KOPT-K1 (cell line): ENCODE measurements around the gene TAS1R2.

Experiments used
- H3K27ac ChIP-seq: fragments of 200-600 bp; sonication (generic); 2 replicates; pipeline ENCODE4 v1.5.1; 2016; ENCODE audit warnings: antibody characterized with exemption, mild to moderate bottlenecking, low read depth, low read length; ENCODE audit not compliant: poor library complexity, severe bottlenecking
- H3K36me3 ChIP-seq: fragments of 200-600 bp; sonication (generic); 2 replicates; pipeline ENCODE4 v1.5.1; 2017; ENCODE audit warnings: antibody characterized with exemption, mild to moderate bottlenecking, low read length, moderate library complexity; ENCODE audit not compliant: insufficient read depth
- H3K9me3 ChIP-seq: fragments of 200-600 bp; sonication (generic); 2 replicates; pipeline ENCODE4 v1.5.1; 2017; ENCODE audit warnings: antibody characterized with exemption, low read length, mild to moderate bottlenecking; ENCODE audit not compliant: insufficient read depth, poor library complexity, severe bottlenecking

The TAS1R2 gene

DNA sequence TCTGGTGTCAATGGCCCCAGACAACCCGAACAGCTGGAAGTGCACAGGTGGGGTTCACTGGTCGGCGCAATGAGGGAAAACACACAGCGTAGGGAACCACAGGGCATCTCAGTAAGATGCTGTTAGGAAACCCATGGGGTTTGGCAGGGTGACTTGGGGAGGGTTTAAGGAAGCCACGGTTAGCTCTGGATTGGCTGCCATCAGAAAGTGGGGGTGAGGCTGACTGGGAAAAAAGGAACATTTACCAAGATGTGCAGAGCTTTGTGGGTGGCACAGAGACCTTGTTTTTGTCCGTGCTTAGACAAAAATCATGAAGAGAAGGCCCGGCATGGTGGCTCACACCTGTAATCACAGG, 31.9 kb upstream of the TAS1R2 start:
- no peaks in the 10 kb centered on the region for H3K9me3 ChIP-seq
- no peaks in the 10 kb centered on the region for H3K36me3 ChIP-seq
- H3K27ac ChIP-seq = no peak overlapping the region

DNA sequence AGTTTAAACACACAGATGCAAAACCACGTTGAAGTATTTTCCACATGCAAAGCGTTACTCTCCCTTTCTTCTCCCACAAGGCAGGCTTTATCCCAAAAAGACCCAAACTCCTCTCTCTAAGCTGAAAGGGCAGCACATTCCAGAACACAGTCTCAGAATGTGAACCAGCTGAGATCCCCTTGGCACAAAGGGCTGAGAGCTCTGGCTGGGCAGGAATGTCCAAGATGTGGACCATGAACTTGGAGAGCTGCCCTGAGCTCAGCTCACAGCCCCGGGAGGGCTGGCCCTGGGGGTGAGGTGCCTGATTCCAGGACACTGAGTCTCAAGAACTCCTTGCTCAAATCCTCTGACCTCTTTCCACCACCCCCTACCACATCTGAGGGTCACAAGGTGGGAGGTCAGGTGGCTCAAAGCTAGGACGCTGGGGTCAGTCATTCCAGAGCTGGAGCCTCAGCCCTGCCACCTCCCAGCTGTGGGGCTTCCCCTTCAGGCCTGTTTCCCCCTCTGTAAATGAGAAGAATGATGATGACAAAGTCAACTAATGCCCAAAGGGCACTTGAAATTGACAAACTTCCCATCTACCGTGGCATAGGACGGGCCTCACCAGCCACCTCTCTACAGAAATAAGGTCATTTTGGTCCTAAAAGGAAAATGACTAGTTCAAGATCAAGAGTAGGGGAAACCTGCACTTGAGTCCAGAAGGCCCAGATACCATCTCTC, 31.4 kb upstream of the TAS1R2 start:
- H3K36me3 ChIP-seq = no peaks in the 10 kb centered on the region
- H3K27ac ChIP-seq = no peak overlapping the region
- no peaks in the 10 kb centered on the region for H3K9me3 ChIP-seq

DNA sequence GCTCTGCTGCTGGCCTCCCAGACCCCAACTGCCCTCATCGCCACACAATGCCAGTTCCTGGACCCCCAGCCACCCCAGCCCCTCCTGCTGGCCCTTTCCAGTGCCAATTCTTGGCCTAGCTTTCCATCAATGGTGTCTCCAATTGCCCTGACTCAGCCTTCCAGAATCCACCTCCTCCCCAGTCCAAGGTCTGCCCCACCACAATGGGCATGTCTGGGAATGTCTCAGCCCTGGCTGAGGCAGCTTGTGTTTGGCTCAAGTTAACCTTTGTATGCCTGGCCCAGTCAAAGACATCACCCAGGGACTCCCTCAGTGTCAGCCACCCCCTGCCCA, 26.5 kb upstream of the TAS1R2 start:
- Histone ChIP-seq H3K27ac (no peak overlapping the region), H3K9me3 (no peaks in the 10 kb centered on the region), H3K36me3 (no peaks in the 10 kb centered on the region)

DNA sequence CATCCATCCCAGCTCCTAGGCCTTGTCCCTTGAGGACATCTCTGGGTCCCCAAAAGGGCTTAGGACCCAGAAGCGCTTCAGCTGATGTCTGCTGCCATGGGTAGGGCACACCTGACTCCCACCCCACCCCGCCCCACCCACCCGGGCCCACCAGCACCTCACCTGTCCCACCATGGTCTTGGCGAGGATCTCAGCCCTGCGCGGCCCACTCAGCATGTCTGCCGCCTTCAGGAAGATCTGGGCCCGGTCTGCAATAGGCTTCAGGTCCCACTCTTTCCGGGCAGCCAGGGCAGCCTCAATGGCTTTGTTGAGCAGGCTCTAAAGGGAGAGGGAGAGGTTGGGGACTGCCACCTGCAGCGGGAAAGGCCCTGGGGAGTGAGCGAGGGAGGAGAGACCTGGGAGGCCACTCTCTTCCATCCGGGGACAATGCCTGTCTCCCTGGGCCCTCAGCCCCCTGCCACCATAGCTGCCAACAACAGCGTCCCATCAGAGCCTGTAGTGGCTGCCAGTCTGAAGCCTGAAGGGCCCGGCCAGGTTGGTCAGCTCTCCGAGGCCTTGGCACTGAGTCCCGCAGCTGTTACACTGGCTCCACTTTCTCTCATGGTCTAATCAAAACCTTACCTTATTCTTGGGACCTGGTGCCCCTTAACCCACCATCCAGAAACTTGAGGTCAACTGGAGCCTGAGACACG, 26.0 kb upstream of the TAS1R2 start:
- no peaks in the 10 kb centered on the region for H3K36me3 ChIP-seq
- H3K27ac ChIP-seq = no peak overlapping the region
- no peaks in the 10 kb centered on the region for H3K9me3 ChIP-seq

DNA sequence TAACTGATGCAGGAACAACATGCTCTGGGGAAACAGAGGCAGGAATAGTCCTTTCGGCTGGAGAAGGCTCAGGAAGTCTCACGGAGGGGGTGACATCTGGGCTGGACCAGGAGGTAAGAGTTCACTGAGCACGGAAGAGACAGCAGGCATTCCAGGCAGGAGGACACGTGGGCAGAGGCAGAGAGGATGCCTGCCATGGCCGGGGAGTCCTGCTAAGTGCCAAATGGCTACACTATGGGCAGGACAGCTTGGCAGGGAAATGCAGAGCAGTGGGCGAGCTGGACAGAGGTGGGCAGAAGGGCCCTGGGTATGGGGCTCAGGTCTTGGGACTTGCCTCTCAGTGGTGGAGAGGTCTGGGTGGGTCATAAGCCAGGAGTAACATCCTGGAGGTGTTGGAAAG, 25.3 kb upstream of the TAS1R2 start:
- H3K27ac ChIP-seq = no peak overlapping the region
- no peaks in the 10 kb centered on the region for H3K36me3 ChIP-seq
- no peaks in the 10 kb centered on the region for H3K9me3 ChIP-seq

DNA sequence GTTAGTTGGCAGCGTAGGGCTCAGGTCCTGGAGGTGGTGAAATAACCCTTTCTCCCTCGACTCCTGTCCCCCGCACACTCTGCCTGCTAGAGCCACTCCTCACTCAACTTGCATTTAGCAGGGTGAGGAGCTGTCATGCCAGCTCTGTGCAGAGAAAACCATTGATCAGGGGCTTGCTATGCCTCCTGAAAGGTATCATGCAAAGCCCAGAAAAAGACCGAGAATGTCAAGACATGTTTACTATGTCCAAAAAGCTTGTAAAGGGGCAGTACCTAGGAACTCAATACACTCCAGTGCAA, 24.9 kb upstream of the TAS1R2 start:
- Histone ChIP-seq H3K36me3 (no peaks in the 10 kb centered on the region), H3K27ac (no peak overlapping the region), H3K9me3 (no peaks in the 10 kb centered on the region)

DNA sequence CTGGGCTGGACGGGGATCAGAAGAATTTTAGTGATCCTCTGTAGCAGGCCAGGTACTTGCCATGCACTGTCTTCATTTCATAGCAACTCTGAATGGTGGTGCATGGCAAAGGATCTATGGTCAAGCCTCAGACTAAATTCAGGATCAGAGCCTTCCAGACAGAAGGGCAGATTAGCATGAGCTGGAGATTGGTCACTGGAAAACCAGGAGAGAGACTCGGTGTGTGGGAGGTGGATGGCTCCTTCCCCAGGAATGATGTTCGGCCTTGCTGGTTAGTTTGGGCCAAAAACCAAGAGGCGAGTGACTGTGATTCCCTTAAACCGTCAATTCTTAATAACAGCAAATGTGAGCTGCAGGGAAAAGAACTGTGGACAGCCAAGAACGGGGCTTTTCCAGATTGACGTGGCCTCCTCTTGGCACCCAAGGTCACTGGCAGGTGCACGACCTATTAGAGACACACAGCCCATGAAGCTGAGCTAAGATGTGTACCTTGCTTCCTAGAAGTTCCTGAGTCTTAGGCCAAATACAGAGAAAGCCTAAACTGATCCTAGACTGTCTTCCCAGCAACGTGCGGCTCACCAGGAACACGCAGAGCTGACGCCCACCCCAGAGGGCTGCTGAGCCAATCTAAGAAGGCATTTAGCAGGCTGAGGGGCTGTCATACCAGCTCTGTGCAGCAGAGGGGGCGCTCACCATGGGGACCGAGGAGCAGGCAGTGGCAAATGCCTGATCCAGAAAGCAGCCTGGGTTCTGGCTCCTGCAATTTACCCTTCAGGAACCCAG, 24.4 kb upstream of the TAS1R2 start:
- Histone ChIP-seq H3K27ac (no peak overlapping the region), H3K9me3 (no peaks in the 10 kb centered on the region), H3K36me3 (no peaks in the 10 kb centered on the region)

DNA sequence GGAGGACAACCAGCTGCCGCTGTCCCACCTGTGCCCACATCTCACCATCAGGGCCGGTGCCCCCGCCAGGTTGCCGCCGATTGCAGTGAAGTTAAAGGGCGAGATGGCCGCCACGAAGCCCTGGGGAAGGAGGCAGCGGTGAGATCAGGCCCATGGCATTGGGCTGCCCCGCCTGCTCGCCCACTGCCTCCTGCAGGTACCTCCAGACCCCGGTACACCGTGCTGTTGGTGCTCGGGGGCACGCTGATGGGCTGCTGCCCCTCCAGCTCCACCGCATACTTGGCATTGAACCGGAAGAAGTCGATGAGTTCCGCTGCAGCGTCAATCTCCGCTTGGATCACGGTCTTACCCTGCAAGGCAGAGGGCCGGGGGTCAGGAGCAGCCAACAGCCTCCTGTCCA, 23.6 kb upstream of the TAS1R2 start:
- Histone ChIP-seq H3K36me3 (no peaks in the 10 kb centered on the region), H3K27ac (no peak overlapping the region), H3K9me3 (no peaks in the 10 kb centered on the region)

DNA sequence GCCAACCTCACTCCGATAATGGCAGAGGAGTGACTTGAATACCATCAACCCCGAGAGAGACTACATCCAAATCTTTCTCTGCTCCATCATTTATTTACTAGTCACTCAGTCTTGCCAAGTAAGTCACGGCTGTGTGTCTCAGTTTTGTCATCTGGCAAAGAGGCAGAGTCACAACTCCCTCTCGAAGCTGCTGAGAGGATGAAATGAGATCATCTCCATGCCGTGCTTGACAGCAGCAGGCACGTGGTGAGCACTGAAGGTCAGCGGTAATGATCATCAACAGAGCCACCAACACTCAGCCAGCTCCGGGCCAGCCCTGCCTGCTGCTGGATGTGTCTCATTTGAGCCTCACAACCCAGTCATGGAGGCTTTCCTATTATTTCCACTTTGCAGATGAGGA, 23.0 kb upstream of the TAS1R2 start:
- Histone ChIP-seq H3K9me3 (no peaks in the 10 kb centered on the region), H3K36me3 (no peaks in the 10 kb centered on the region), H3K27ac (no peak overlapping the region)

DNA sequence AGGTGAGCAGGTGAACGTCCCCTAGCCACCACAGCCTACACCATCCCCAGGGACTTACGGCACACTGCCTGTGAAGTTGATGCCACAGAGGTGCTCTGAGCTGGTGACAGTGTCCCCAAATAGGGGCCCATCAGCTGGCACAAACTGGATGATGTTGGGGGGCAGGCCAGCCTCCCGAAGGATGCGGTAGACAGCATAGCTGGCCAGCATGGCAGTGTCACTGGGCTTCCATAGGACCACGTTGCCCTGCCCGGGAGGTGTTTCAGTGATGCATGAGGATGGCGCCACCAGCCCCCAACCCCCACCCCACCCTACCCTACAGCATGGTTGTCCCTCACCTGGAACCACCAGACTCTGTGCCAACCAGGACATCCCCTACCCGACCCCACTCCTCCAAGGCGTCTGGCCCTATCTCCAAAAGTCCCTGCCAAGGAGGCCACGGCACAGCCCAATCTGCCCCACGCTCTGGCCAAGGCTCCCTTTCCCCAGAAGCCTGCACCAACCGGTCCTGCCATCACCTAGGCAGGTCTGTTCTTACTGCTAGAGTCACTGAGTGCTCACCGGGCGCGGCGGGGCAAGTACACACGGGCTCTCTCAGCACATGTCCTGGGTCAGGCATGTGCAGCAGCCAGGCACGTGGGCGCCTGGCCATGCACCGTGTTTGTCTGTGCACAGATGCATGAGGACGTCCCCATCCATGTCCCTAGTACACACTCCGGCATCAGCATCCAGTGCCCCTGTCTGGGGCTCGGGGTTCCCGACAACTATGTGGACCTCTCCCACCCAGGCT, 22.4 kb upstream of the TAS1R2 start:
- Histone ChIP-seq H3K9me3 (no peaks in the 10 kb centered on the region), H3K27ac (no peak overlapping the region)

DNA sequence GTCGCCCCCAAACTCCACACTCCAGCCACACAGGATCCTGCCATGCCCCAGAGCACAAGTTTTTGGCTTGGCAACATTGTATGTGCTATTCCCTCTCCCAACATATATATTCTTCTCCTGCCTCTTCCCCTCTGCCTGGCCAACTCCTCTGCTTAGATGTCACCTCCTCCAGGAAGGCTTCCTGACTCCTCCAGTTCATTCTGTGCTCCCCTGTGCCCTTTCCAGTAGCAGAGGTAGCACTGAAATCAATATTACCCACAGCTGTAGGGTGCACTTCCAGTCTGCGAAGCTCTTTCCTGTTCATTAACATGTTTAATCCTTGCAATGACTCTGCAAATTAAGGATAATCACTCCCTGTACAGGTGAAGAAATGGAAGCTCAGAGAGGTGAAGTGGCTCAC, 21.7 kb upstream of the TAS1R2 start:
- no peaks in the 10 kb centered on the region for H3K9me3 ChIP-seq
- no peaks in the 10 kb centered on the region for H3K36me3 ChIP-seq
- no peak overlapping the region for H3K27ac ChIP-seq

More for the DNA sequence above, 22.4 kb upstream of the TAS1R2 start:
- H3K36me3 ChIP-seq = no peaks in the 10 kb centered on the region

DNA sequence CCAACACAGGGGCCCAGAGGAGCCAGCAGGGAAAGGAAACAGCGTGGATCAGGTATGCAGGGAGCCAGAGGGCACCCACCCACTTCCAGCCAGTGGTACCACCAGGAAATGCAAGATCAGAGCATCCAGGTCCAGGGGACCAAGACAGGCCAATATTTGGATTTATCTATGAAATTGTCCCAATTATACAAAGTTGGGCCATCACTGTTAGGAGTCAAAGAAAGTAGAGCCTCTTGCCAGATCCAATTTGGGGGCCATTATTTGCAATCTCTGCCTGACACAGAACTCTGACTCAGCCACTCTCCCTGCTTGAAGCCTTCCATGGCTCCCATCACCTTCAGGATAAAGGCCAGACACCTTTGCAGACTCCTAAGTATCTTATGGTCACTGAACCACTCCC, 21.1 kb upstream of the TAS1R2 start:
- Histone ChIP-seq H3K36me3 (no peaks in the 10 kb centered on the region), H3K27ac (no peak overlapping the region)

DNA sequence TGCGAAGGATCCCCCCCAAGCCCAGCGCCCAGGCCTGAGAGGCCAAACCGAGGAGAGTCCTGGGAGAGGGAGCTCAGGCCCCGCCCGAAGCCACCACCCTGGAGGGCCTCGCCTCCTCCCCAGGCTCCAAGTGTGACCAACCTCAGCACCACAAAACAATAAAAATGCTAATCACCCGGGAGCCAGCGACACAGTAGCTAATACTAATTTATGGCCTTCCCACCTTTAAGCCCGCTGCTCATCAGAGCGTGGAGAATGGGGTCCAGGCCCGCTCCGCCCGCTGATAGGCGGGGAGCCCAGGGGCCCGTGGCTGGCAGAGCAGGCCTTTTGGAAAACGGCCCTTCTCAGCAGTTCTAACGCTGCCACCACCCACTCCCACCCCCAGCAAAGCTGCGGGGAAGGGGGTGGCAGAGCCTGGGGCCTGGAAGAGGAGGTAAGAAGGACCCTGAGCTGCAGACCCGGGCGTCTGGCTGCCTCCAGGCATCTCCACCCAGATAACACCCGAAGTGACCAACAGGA, 20.4 kb upstream of the TAS1R2 start:
- Histone ChIP-seq H3K9me3 (no peaks in the 10 kb centered on the region), H3K27ac (no peak overlapping the region), H3K36me3 (no peaks in the 10 kb centered on the region)

More for the DNA sequence above, 21.1 kb upstream of the TAS1R2 start:
- H3K9me3 ChIP-seq = no peaks in the 10 kb centered on the region

DNA sequence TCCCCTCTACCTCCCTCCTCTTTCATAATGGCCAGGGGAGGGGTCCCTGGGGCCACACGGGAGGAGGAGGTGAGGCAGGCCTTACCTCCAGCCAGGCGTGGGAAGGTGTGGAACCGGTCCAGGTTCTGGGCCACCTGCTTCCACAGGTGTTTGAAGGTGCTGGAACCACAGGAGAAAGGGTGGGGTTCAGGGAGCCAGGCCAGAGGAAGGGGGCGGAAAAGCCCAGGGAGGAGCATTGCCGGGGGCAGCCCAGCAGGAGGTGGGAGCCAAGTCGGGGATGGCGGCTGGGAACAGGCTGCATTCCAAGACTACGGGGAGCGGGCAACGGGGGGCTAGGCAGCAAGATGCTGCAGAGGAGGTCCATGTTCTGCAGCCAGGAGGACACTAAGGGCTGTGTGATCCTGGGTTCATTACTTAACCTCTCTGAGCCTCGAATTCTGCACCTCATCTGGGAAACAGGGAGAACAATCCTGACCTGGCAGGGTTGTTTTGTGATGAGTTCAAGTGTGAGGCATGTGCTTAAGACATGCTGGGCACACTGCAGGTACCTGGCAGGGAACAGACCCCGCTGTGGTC, 19.8 kb upstream of the TAS1R2 start:
- Histone ChIP-seq H3K9me3 (no peaks in the 10 kb centered on the region), H3K36me3 (no peaks in the 10 kb centered on the region), H3K27ac (no peak overlapping the region)
